ENCODE measurements around the gene AGAP3. TPM values are rescaled to one million over a fixed set of nuclear protein-coding genes. Genes with fewer than 3 reads are reported as not detected.

The AGAP3 gene
- total and polyA plus RNA-seq, 7 donors: 27.7 to 89.7 (median 36.4) TPM

- DNase-seq: no peak
- no peaks in the 10 kb centered on the region for H3K9me3 ChIP-seq
- H3K27me3 ChIP-seq: peaks cover 6 to 54% (median 25%) of the 10 kb centered on the region in 3 donors
- H3K27ac ChIP-seq: no peak overlapping the region
- intact Hi-C loops (cut with DNase I): no loop called here
- no peak overlapping the region for H3K4me3 ChIP-seq
- TF ChIP-seq EP300 (IDR thresholded peaks at IDR 0.05) (no peak), POLR2A (IDR thresholded peaks at IDR 0.05) (no peak), POLR2AphosphoS5 (IDR thresholded peaks at IDR 0.05) (no peak)
- TF ChIP-seq, protein P1, sequence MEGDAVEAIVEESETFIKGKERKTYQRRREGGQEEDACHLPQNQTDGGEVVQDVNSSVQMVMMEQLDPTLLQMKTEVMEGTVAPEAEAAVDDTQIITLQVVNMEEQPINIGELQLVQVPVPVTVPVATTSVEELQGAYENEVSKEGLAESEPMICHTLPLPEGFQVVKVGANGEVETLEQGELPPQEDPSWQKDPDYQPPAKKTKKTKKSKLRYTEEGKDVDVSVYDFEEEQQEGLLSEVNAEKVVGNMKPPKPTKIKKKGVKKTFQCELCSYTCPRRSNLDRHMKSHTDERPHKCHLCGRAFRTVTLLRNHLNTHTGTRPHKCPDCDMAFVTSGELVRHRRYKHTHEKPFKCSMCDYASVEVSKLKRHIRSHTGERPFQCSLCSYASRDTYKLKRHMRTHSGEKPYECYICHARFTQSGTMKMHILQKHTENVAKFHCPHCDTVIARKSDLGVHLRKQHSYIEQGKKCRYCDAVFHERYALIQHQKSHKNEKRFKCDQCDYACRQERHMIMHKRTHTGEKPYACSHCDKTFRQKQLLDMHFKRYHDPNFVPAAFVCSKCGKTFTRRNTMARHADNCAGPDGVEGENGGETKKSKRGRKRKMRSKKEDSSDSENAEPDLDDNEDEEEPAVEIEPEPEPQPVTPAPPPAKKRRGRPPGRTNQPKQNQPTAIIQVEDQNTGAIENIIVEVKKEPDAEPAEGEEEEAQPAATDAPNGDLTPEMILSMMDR (IDR thresholded peaks at IDR 0.05): no peak
- H3K4me1 ChIP-seq: peaks cover 0 to 5% (median 0%) of the 10 kb centered on the region in 4 donors
- whole genome bisulfite sequencing, 2 donors: 90 to 91% methylated on average over 9 of the region's 9 CpGs
- H3K36me3 ChIP-seq: no peaks in the 10 kb centered on the region
These were observed 92.0 kb downstream of the AGAP3 start for GRCh38 chr7:151178236-151178635.

- peaks cover 6 to 48% (median 20%) of the 10 kb centered on the region in 3 donors for H3K27me3 ChIP-seq
- H3K4me3 ChIP-seq: no peak overlapping the region
- no peak for TF ChIP-seq EP300 (IDR thresholded peaks at IDR 0.05)
- TF ChIP-seq, protein P1 (IDR thresholded peaks at IDR 0.05): no peak
- TF ChIP-seq POLR2AphosphoS5 (IDR thresholded peaks at IDR 0.05): no peak
- no peak for TF ChIP-seq POLR2A (IDR thresholded peaks at IDR 0.05)
- no peak overlapping the region for H3K27ac ChIP-seq
- H3K4me1 ChIP-seq: peaks cover 0 to 5% (median 0%) of the 10 kb centered on the region in 4 donors
- no peaks in the 10 kb centered on the region for H3K9me3 ChIP-seq
- WGBS, 2 donors: 59 to 78% methylated on average over 2 of the region's 2 CpGs
- intact Hi-C loops (cut with DNase I): no loop called here
- H3K36me3 ChIP-seq: no peaks in the 10 kb centered on the region
- no peak for DNase-seq
These were observed 92.6 kb downstream of the AGAP3 start for GRCh38 chr7:151178831-151179230.

GRCh38 chr7:151179287-151179860 is 93.1 kb downstream of the AGAP3 start:
- H3K4me1 ChIP-seq: peaks cover 0 to 5% (median 0%) of the 10 kb centered on the region in 4 donors
- H3K27me3 ChIP-seq: peaks cover 3 to 43% (median 16%) of the 10 kb centered on the region in 3 donors
- intact Hi-C loops (cut with DNase I): no loop called here
- H3K36me3 ChIP-seq: no peaks in the 10 kb centered on the region
- TF ChIP-seq, protein P1 (IDR thresholded peaks at IDR 0.05): no peak
- TF ChIP-seq POLR2A (IDR thresholded peaks at IDR 0.05) (no peak), POLR2AphosphoS5 (IDR thresholded peaks at IDR 0.05) (no peak), EP300 (IDR thresholded peaks at IDR 0.05) (no peak)
- H3K4me3 ChIP-seq: no peak overlapping the region
- no peak overlapping the region for H3K27ac ChIP-seq
- DNase-seq: no peak
- H3K9me3 ChIP-seq: no peaks in the 10 kb centered on the region
- 79 to 84% methylated on average over 8 of the region's 8 CpGs for WGBS, 2 donors

DNA sequence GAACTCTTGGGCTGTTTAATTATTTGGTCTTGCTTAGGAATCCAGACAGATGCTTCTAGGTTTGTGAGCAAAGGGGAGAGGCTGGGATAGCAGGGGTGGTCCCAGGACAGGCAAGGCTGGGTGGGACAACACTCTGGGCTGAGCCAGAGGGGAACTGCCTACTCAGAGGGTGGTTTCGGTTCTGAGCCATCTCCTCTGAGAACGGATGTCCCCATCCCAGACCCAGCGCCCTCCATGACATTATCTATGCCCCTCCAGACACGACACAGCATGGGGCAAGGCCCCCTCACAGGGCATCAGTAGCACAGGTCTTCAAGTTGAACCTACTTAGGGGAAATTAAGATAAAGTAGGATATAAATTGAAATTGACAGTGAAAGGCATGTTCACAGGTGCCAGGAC is 93.7 kb downstream of the AGAP3 start:
- WGBS, 2 donors: 76 to 85% methylated on average over 4 of the region's 4 CpGs
- TF ChIP-seq POLR2A (IDR thresholded peaks at IDR 0.05) (no peak), EP300 (IDR thresholded peaks at IDR 0.05) (no peak), POLR2AphosphoS5 (IDR thresholded peaks at IDR 0.05) (no peak)
- TF ChIP-seq, protein P1 (IDR thresholded peaks at IDR 0.05): no peak
- peaks cover 0 to 37% (median 13%) of the 10 kb centered on the region in 3 donors for H3K27me3 ChIP-seq

More for the DNA sequence above, 93.7 kb downstream of the AGAP3 start:
- Histone ChIP-seq H3K36me3 (no peaks in the 10 kb centered on the region), H3K4me3 (no peak overlapping the region), H3K4me1 (peaks cover 0 to under 1% (median 0%) of the 10 kb centered on the region in 4 donors), H3K27ac (no peak overlapping the region), H3K9me3 (no peaks in the 10 kb centered on the region)
- no peak for DNase-seq
- intact Hi-C loops (cut with DNase I): no loop called here
